K562 (cell line): ENCODE data around the gene TMOD2. TPM values are rescaled to one million over a fixed set of nuclear protein-coding genes. Genes with fewer than 3 reads are reported as not detected.

Experiments used
- ASH1L ChIP-seq: fragments of 450-650 bp; IDR thresholded peaks from 2 replicates; pipeline ENCODE4 v1.6.1; 2018; ENCODE audit warnings: borderline replicate concordance, mild to moderate bottlenecking, low read depth; ENCODE audit not compliant: partially characterized antibody
- CSDE1 ChIP-seq, 2 experiments: fragments of 450-650 bp; IDR thresholded peaks; 2 replicates each; pipeline ENCODE4 v1.6.1; 2016; ENCODE audit warnings: mild to moderate bottlenecking in 1 of 2
- CTBP1 ChIP-seq: fragments of 450-650 bp; IDR thresholded peaks from 2 replicates; pipeline ENCODE4 v1.6.1; 2016; ENCODE audit warnings: borderline replicate concordance
- HCFC1 ChIP-seq: IDR thresholded peaks from 2 replicates; pipeline ENCODE4 v1.6.1; 2012; ENCODE audit warnings: low read depth, low read length, improper control_type of control experiment
- POLR2H ChIP-seq: IDR thresholded peaks from 2 replicates; pipeline ENCODE4 v1.6.1; 2016; ENCODE audit warnings: missing genetic modification characterization, low read depth, mild to moderate bottlenecking, control low read depth, missing compliant biosample characterization, moderate library complexity
- PTBP1 ChIP-seq: fragments of 200-400 bp; formaldehyde crosslinking; IDR thresholded peaks from 2 replicates; pipeline ENCODE4 v1.6.1; 2017; ENCODE audit warnings: low read depth, low read length
- RERE ChIP-seq: sonication (generic); formaldehyde crosslinking; IDR thresholded peaks from 2 replicates; pipeline ENCODE4 v1.8.0; 2023; ENCODE audit warnings: missing genetic modification reagents, mild to moderate bottlenecking, borderline replicate concordance
- ZBTB33 ChIP-seq: sonication (generic); formaldehyde crosslinking; IDR thresholded peaks from 2 replicates; pipeline ENCODE4 v1.8.1; 2023; ENCODE audit warnings: mild to moderate bottlenecking, missing genetic modification reagents
- ZEB2 ChIP-seq: fragments of 450-650 bp; IDR thresholded peaks from 2 replicates; pipeline ENCODE4 v1.6.1; 2016
- ZNF143 ChIP-seq: sonication (generic); formaldehyde crosslinking; IDR thresholded peaks from 2 replicates; pipeline ENCODE4 v1.9.0; 2022; ENCODE audit warnings: mild to moderate bottlenecking, missing genetic modification reagents
- ZNF41 ChIP-seq: fragments of 250-450 bp; sonication (Bioruptor Pico); conservative IDR thresholded peaks from 2 replicates; pipeline ENCODE4 v1.4.0; 2020; ENCODE audit warnings: mild to moderate bottlenecking
- polyA plus RNA-seq, 8 experiments: library from polyadenylated mRNA; depleted of rRNA in 4 of 8; stranded (reverse) in 5 of 8; unstranded in 3 of 8; fragments of >200 nt; fragmentation: Nextera tagmentation in 2 of 8; fragmentation: Illumina TruSeq in 1 of 8; extraction: Ambion mirVana in 2 of 8; extraction: Trizol in 1 of 8; gene quantifications; 2 replicates each; pipeline versions ENCODE4 v1.2.1 to v1.2.3, GENCODE V29; 2011 to 2014; ENCODE audit warnings: inconsistent platforms in 1 of 8, missing spikeins in 1 of 8
- total RNA-seq, 7 experiments: library from RNA; depleted of rRNA in 6 of 7; stranded (reverse); fragments of >200 nt in 6 of 7; fragmentation: Illumina TruSeq in 2 of 7; extraction: Trizol in 2 of 7; gene quantifications; 2 replicates each; pipeline versions ENCODE4 v1.2.1 to v1.2.3, GENCODE V29; 2011 to 2021; ENCODE audit warnings: low replicate concordance in 1 of 7
- TF ChIP-seq, protein P1 (sequence below): sonication (generic); formaldehyde crosslinking; IDR thresholded peaks from 2 replicates; pipeline ENCODE4 v1.8.1; 2023; ENCODE audit warnings: missing genetic modification reagents, mild to moderate bottlenecking, borderline replicate concordance

The TMOD2 gene
- total and polyA plus RNA-seq, 9 of the 15 experiments (the other 6 are each of a cell fraction or from before 2014, with no cell fraction given): 0.49 to 3.8 (median 3.0) TPM

- TF ChIP-seq ZBTB33 (CRISPR knock-in tag): peak; percentile 85
- TF ChIP-seq POLR2H: no peak
- no peak for TF ChIP-seq PTBP1
- peak; percentile 64; the same call in 1 of the 2 replicates for TF ChIP-seq ZEB2
- no peak for TF ChIP-seq CSDE1 (IDR thresholded peaks at IDR 0.05)
- TF ChIP-seq HCFC1: peak; percentile 87
- TF ChIP-seq RERE: no peak
- TF ChIP-seq ZNF41 (CRISPR knock-in tag): no peak
- peak; percentile 62 for TF ChIP-seq ZNF143
- TF ChIP-seq ASH1L: no peak
- TF ChIP-seq, protein P1, sequence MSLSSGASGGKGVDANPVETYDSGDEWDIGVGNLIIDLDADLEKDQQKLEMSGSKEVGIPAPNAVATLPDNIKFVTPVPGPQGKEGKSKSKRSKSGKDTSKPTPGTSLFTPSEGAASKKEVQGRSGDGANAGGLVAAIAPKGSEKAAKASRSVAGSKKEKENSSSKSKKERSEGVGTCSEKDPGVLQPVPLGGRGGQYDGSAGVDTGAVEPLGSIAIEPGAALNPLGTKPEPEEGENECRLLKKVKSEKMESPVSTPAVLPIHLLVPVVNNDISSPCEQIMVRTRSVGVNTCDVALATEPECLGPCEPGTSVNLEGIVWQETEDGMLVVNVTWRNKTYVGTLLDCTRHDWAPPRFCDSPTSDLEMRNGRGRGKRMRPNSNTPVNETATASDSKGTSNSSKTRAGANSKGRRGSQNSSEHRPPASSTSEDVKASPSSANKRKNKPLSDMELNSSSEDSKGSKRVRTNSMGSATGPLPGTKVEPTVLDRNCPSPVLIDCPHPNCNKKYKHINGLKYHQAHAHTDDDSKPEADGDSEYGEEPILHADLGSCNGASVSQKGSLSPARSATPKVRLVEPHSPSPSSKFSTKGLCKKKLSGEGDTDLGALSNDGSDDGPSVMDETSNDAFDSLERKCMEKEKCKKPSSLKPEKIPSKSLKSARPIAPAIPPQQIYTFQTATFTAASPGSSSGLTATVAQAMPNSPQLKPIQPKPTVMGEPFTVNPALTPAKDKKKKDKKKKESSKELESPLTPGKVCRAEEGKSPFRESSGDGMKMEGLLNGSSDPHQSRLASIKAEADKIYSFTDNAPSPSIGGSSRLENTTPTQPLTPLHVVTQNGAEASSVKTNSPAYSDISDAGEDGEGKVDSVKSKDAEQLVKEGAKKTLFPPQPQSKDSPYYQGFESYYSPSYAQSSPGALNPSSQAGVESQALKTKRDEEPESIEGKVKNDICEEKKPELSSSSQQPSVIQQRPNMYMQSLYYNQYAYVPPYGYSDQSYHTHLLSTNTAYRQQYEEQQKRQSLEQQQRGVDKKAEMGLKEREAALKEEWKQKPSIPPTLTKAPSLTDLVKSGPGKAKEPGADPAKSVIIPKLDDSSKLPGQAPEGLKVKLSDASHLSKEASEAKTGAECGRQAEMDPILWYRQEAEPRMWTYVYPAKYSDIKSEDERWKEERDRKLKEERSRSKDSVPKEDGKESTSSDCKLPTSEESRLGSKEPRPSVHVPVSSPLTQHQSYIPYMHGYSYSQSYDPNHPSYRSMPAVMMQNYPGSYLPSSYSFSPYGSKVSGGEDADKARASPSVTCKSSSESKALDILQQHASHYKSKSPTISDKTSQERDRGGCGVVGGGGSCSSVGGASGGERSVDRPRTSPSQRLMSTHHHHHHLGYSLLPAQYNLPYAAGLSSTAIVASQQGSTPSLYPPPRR: no peak
- peak; percentile 77 for TF ChIP-seq CTBP1
Observed at GRCh38 chr15:51750792-51751696, at the start of gene TMOD2 (continued).
